ENCODE data around the gene FAM78A.

DNA sequence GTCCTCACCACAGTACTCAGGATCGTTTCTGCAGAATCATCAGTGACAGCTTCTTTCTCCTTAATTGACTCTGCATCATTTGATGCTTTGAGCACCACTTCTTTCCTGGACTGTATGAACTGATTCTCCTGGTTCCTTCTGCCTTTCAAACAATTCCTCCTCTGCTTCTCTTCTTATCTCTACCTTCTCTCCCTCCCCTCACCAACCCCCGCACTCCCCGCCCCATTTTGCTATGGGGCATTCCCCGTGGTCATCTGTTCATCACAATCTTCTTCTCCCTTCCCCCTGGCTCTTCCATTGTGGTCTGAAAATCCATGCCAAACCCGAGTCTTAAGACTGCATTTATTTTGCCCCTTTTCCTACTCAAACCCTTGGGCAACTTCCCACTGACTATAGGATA lies 57.9 kb downstream of the FAM78A start:
- TF ChIP-seq EZH2phosphoT487 (IDR thresholded peaks at IDR 0.05; ENCODE audit: low read depth) (no peak), CTCF (IDR thresholded peaks at IDR 0.05; ENCODE audit: low read depth, low read length) (no peak)

Data from OCI-LY3 (cell line).